DND-41 (cell line): ENCODE measurements around the gene HDAC7.

ENCODE experiments used
- ATAC-seq: fragments of 200-7000 bp; cut with Tn5 transposase; 3 replicates; pipeline ENCODE4 v1.9.1; 2021; ENCODE audit warnings: low read depth; ENCODE audit not compliant: insufficient read depth
- DNase-seq: peaks from one replicate; pipeline ENCODE4 v3.0.0-alpha.2; 2020
- H2AFZ ChIP-seq: 2 replicates; pipeline ENCODE4 v1.6.0; 2012; ENCODE audit warnings: low read depth, low read length
- H3K27ac ChIP-seq: 2 replicates; pipeline ENCODE4 v1.5.1; 2012; ENCODE audit warnings: low read length, inconsistent platforms
- H3K27me3 ChIP-seq: fragments of 200-600 bp; sonication (generic); 2 replicates; pipeline ENCODE4 v1.6.0; 2012; ENCODE audit warnings: low read length, mild to moderate bottlenecking, inconsistent platforms; ENCODE audit not compliant: insufficient read depth, poor library complexity
- H3K36me3 ChIP-seq: 2 replicates; pipeline ENCODE4 v1.5.1; 2012; ENCODE audit warnings: low read length, inconsistent platforms; ENCODE audit not compliant: insufficient read depth
- H3K4me1 ChIP-seq: 2 replicates; pipeline ENCODE4 v1.5.1; 2012; ENCODE audit warnings: mild to moderate bottlenecking, low read length; ENCODE audit not compliant: insufficient read depth
- H3K4me2 ChIP-seq: 2 replicates; pipeline ENCODE4 v1.6.0; 2012; ENCODE audit warnings: mild to moderate bottlenecking, moderate library complexity, low read length, inconsistent platforms; ENCODE audit not compliant: insufficient read depth
- H3K4me3 ChIP-seq, 2 experiments: fragments of 200-600 bp in 1 of 2; shearing (Covaris generic) in 1 of 2; 2 replicates each; pipeline ENCODE4 v1.5.1; 2012 to 2016; ENCODE audit warnings: inconsistent platforms in 2 of 2, low read length in 2 of 2, mild to moderate bottlenecking in 2 of 2, low read depth in 1 of 2, moderate library complexity in 1 of 2
- H3K79me2 ChIP-seq: 2 replicates; pipeline ENCODE4 v1.6.0; 2012; ENCODE audit warnings: low read length, inconsistent platforms; ENCODE audit not compliant: insufficient read depth
- H3K9ac ChIP-seq: 2 replicates; pipeline ENCODE4 v1.6.0; 2012; ENCODE audit warnings: low read depth, mild to moderate bottlenecking, inconsistent platforms, low read length, moderate library complexity
- H3K9me3 ChIP-seq: 2 replicates; pipeline ENCODE4 v1.5.1; 2012; ENCODE audit warnings: low read length, moderate library complexity, mild to moderate bottlenecking, inconsistent platforms; ENCODE audit not compliant: insufficient read depth, severe bottlenecking
- H4K20me1 ChIP-seq: 2 replicates; pipeline ENCODE4 v1.6.0; 2012; ENCODE audit warnings: low read length; ENCODE audit not compliant: insufficient read depth
- CTCF ChIP-seq: IDR thresholded peaks from 2 replicates; pipeline ENCODE4 v1.5.1; 2012; ENCODE audit warnings: borderline replicate concordance, low read length, moderate library complexity, mild to moderate bottlenecking; ENCODE audit not compliant: poor library complexity, severe bottlenecking; ENCODE audit errors: extremely low read depth
- EZH2 ChIP-seq: IDR thresholded peaks from 3 replicates; pipeline ENCODE4 v1.6.1; 2012; ENCODE audit warnings: borderline replicate concordance, low read depth, mild to moderate bottlenecking, moderate library complexity, low read length, inconsistent platforms; ENCODE audit not compliant: severe bottlenecking

Gene HDAC7

GRCh38 chr12:47862881-47863280, 43.2 kb upstream of the HDAC7 start:
- no peaks in the 10 kb centered on the region for H3K79me2 ChIP-seq
- no peak overlapping the region for H3K9ac ChIP-seq
- DNase-seq (no peak), ATAC-seq (no peak)
- H4K20me1 ChIP-seq = no peaks in the 10 kb centered on the region
- no peaks in the 10 kb centered on the region for H3K27me3 ChIP-seq
- no peaks in the 10 kb centered on the region for H3K9me3 ChIP-seq
- no peaks in the 10 kb centered on the region for H3K4me1 ChIP-seq
- H2AFZ ChIP-seq = no peak overlapping the region
- no peak overlapping the region for H3K27ac ChIP-seq
- no peaks in the 10 kb centered on the region for H3K36me3 ChIP-seq
- no peak overlapping the region for H3K4me3 ChIP-seq
- no peak overlapping the region for H3K4me2 ChIP-seq
- TF ChIP-seq EZH2 (no peak), CTCF (no peak)

- no peaks in the 10 kb centered on the region for H4K20me1 ChIP-seq
- H3K36me3 ChIP-seq = no peaks in the 10 kb centered on the region
- peaks cover under 1% of the 10 kb centered on the region for H3K27me3 ChIP-seq
- H3K27ac ChIP-seq = no peak overlapping the region
- H3K4me1 ChIP-seq = no peaks in the 10 kb centered on the region
- TF ChIP-seq EZH2 = no peak
- no peak for TF ChIP-seq CTCF
- no peak overlapping the region for H3K4me2 ChIP-seq
- ATAC-seq (no peak), DNase-seq (no peak)
- H2AFZ ChIP-seq = no peak overlapping the region
- no peak overlapping the region for H3K4me3 ChIP-seq
- H3K9ac ChIP-seq = no peak overlapping the region
- H3K9me3 ChIP-seq = no peaks in the 10 kb centered on the region
- no peaks in the 10 kb centered on the region for H3K79me2 ChIP-seq
Observed at GRCh38 chr12:47862167-47862750, 42.6 kb upstream of the HDAC7 start.

- H3K27ac ChIP-seq = no peak overlapping the region
- H3K4me2 ChIP-seq = no peak overlapping the region
- peaks cover 5% of the 10 kb centered on the region for H3K27me3 ChIP-seq
- H3K9ac ChIP-seq = no peak overlapping the region
- no peaks in the 10 kb centered on the region for H3K79me2 ChIP-seq
- TF ChIP-seq EZH2 (no peak), CTCF (no peak)
- no peaks in the 10 kb centered on the region for H3K36me3 ChIP-seq
- no peaks in the 10 kb centered on the region for H3K4me1 ChIP-seq
- no peaks in the 10 kb centered on the region for H3K9me3 ChIP-seq
- H3K4me3 ChIP-seq = no peak overlapping the region
- H2AFZ ChIP-seq = no peak overlapping the region
- ATAC-seq (no peak), DNase-seq (no peak)
- H4K20me1 ChIP-seq = no peaks in the 10 kb centered on the region
Observed at GRCh38 chr12:47860873-47861272, 41.2 kb upstream of the HDAC7 start.
